Superior temporal gyrus (tissue), 1 donor: Measurements from ENCODE around the gene APC2.
"Not testable (repeated sequence)": the region's sequence is repeated elsewhere in the genome, so short reads cannot be mapped to it uniquely, and the experiment has no call there.

Experiments
- DNase-seq: peaks from one replicate; pipeline ENCODE4 v3.0.0-alpha.2; 2016; ENCODE audit errors: extremely low spot score

Gene APC2

GRCh38 chr19:1412995-1413800, 36.7 kb upstream of the APC2 start:
- no peak for DNase-seq

GRCh38 chr19:1416014-1416841, 33.7 kb upstream of the APC2 start:
- DNase-seq, result no peak

- DNase-seq, result no peak
Observed at GRCh38 chr19:1417145-1417544, 32.8 kb upstream of the APC2 start.

GRCh38 chr19:1417681-1418495, 32.0 kb upstream of the APC2 start:
- no peak for DNase-seq

GRCh38 chr19:1418496-1418775, 31.5 kb upstream of the APC2 start:
- no peak for DNase-seq

GRCh38 chr19:1418951-1419738, 30.8 kb upstream of the APC2 start:
- no peak for DNase-seq

- DNase-seq, result not testable (repeated sequence)
Observed at GRCh38 chr19:1420085-1420484, 29.8 kb upstream of the APC2 start.

GRCh38 chr19:1420590-1420989, 29.3 kb upstream of the APC2 start:
- no peak for DNase-seq

GRCh38 chr19:1421218-1421957, 28.5 kb upstream of the APC2 start:
- DNase-seq, result no peak

- no peak for DNase-seq
Observed at GRCh38 chr19:1421958-1422305, 28.0 kb upstream of the APC2 start.

GRCh38 chr19:1422360-1422759, 27.6 kb upstream of the APC2 start:
- DNase-seq, result no peak

- no peak for DNase-seq
Observed at GRCh38 chr19:1422943-1423342, 27.0 kb upstream of the APC2 start.

GRCh38 chr19:1423436-1424191, 26.3 kb upstream of the APC2 start:
- no peak for DNase-seq

GRCh38 chr19:1424192-1424955, 25.5 kb upstream of the APC2 start:
- no peak for DNase-seq

- DNase-seq, result no peak
Observed at GRCh38 chr19:1425102-1425837, 24.7 kb upstream of the APC2 start.

GRCh38 chr19:1425902-1426301, 24.0 kb upstream of the APC2 start:
- no peak for DNase-seq

- no peak for DNase-seq
Observed at GRCh38 chr19:1426736-1427135, 23.2 kb upstream of the APC2 start.

GRCh38 chr19:1427221-1427920, 22.6 kb upstream of the APC2 start:
- DNase-seq, result no peak
